Tongue (tissue), 2 donors: Measurements from ENCODE around the gene RABIF. TPM values are rescaled to one million over a fixed set of nuclear protein-coding genes. Genes with fewer than 3 reads are reported as not detected.
"Not testable (repeated sequence)": the region's sequence is repeated elsewhere in the genome, so short reads cannot be mapped to it uniquely, and the experiment has no call there.

Experiments
- DNase-seq: peaks from one replicate; pipeline ENCODE4 v3.0.0-alpha.2; 2015
- total RNA-seq: library from RNA; depleted of rRNA; stranded (reverse); fragments of >200 nt; gene quantifications from one replicate; pipeline ENCODE4 v1.2.3, GENCODE V29; 2014

Gene RABIF
- 2.4 TPM for total RNA-seq

DNA sequence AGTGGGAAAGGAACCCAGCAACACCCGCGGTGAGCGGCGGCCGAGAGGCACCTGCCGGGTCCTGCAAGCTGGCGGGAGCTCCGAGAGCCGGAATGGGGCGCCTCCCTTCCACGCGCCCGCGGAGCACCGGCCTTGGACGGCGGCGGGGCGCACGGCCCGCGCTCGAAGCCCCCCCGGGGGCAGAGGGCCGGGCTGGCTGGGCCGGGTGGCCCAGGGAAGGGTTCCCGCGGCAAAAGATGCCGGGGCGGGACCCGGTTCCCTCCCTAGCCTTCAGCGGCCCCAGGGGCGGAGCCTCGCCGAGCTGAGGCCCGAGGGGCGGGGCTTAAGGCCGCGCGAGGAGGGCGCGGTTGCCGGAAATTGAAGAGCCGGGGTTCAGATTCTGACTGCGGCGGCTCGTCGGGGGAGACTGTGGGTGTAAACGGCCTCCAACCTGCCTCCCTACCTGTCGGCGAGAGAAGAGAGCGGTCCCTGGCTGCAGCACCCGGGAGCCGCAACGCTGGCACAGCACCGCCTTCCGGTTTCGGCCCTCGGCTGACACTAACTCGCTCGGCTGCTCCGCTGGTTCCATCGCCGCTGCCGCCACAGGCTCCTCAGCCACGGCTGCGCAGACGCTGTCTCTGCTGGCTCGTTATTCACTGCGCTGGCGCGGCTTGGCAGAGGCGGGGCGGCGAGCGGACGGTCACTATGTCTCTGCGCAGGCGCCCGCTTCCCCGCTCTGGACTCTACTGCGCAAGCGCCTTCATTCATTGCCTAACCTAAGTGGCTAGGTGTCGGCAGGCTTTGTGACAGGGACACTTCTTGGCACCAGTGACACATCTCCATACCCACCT, at the start of gene RABIF:
RABIF (minus strand) TSS at position 619 of the 830 bp plus-strand sequence; CDS start at position 568, 51 bp downstream.
- DNase-seq = peak; percentile 98

DNA sequence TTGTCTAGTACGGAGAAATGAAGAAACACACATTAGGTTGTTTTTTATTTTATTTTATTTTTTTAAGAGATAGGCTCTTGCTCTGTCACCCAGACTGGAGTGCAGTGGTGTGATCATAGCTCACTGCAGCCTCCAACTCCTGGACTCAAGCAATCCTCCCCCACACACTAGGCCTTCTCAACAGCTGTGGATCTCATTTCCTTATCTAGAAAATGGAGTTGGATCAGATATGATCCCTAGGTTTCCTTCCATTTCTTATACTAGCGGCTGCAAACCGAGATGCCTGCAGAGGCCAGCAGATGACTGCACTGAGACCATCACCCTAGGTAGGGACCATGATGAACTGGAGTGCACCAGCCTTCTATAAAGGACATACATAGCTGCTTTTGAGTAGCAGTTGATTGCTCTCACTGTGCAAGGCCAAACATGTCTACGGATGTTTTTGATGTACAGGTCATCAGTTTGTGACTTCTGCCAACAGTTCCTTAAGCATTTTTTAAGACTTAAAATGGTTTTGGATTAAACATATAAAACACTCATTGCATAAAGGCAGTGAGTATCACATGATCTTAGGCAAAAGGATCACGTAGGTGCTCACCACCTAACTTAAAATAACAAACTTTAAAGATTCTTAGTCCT, 49.5 kb upstream of the RABIF start:
- DNase-seq = no peak

DNA sequence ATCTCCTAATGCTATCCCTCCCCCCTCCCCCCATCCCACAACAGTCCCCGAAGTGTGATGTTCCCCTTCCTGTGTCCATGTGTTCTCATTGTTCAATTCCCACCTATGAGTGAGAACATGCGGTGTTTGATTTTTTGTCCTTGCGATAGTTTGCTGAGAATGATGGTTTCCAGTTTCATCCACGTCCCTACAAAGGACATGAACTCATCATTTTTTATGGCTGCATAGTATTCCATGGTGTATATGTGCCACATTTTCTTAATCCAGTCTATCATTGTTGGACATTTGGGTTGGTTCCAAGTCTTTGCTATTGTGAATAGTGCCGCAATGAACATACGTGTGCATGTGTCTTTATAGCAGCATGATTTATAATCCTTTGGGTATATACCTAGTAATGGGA, 47.5 kb upstream of the RABIF start:
- DNase-seq = not testable (repeated sequence)

DNA sequence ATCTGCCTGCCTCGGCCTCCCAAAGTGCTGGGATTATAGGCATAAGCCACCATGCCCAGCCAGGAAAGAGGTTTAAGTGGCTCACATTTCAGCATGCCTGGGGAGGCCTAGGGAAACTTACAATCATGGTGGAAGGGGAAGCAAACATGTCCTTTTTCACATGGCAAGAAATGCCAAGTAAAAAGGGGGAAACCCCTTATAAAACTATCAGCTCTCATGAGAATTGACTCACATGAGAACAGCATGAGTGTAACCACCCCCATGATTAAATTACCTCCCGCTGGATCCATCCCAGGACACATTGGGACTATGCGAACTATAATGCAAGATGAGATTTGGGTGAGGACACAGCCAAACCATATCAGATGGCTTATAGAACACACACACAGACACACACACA, 46.9 kb upstream of the RABIF start:
- DNase-seq = no peak

DNA sequence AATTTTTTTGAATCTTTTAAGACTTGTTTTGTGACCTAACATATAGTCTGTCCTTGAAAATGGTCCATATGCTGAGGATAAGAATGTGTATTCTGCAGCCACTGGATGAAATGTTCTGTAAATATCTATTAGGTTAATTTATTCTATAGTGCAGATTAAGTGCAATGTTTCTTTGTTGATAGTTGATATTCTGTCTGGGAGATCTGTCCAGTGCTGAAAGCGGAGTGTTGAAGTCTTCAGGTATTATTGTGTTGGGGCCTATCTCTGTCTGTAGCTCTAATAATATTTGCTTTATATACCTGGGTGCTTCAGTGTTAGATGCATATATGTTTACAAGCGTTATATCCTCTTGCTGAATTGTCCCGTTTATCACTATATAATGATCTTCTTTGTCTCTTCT, 45.8 kb upstream of the RABIF start:
- no peak for DNase-seq

DNA sequence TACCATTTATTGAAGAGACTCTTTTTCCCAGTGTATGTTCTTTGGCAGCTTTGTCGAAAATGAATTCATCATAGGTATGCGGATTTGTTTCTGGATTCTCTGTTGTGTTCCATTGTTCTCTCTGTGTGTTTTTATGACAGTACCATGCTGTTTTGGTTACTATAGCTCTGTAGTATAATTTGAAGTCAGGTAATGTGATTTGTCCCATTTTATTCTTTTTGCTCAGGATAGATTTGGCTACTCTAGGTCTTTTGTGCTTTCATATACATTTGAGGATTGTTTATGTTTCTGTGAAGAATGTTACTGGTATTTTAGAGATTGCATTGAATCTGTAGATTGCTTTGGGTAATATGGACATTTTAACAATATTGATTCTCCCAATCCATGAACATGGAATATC, 43.5 kb upstream of the RABIF start:
- DNase-seq = no peak

DNA sequence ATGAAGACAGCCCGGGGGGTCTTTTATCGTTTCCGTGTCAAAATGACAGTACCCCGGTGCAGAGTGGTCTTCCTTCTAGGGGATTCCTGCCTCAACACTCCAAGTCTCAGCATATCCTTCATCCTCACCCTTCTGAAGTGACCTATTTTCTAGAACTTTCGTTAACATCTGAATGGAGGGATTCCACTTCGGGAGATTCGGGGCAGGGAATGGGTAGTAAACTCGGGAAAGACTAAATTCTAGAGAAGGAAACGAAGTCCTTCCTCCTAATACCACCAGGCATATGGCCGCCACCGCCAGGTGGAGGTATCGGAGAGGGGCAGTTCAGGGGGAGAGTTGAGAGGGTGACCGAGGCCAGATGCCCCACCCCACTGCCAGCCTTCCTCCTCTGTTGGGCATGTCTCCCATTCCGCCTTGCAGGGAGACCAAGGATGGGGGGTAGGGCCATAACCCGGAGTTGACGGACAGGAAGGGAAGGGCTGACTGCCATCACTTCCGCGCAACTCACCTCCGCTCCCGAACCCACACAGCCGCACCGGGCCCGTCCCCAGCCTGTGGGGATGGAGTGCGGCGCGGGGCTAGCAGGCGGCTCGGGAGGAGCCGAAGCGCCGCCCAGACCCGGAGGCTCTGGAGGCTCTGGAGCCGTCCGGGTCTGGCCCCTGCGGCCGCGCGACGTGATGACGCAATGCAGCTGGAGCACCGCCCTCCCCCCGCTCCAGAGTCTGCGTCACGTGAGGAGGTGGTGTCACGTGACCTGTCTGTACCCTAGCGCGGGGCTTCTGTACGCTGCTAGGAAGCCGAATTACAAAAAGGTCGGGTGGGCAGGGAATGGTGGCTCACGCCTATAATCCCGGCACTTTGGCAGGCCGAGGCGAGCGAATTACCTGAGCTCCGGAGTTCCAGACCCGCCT, 37.9 kb upstream of the RABIF start, which contains the start of gene KLHL12:
KLHL12 (minus strand) TSS at position 654 of the 911 bp plus-strand sequence. CDS start 2,072 bp downstream, outside the sequence.
- DNase-seq = peak; percentile 98

DNA sequence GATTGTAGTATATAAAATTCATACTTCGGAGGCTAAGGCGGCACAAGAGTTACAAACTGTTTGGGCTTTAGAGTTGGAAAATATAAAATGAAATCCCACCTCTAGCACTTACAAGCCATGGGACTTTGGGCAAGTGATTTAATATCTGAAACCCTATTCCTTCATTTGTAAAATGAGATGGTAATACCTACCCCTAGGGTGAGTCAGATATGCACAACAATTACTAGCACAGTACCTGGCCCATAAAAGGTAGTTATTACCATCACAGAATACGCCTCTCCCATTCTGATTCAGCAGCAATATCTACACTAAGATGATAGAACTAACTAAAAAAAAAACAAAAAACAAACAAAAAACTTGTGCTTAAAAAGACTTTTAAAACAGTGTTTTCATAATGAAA, 34.6 kb upstream of the RABIF start:
- DNase-seq = no peak

DNA sequence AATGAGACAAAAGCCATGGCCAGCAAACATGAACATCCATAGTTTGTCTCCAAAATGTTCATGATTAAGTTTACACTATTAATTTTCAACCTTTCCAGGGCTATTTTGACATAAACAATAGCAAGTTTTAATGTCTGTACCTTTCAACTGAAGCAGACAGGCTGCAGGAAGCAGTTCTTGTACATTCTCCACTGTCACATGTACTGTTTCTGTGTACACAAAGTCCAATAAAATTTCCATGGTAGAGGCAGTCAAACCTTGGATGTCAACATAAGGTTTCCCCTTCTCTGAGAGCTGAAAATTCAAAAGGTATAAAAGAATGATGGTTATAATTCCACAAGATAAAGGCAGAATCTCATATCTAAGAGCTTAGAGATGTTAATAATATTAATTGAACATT, 30.7 kb upstream of the RABIF start:
- no peak for DNase-seq

DNA sequence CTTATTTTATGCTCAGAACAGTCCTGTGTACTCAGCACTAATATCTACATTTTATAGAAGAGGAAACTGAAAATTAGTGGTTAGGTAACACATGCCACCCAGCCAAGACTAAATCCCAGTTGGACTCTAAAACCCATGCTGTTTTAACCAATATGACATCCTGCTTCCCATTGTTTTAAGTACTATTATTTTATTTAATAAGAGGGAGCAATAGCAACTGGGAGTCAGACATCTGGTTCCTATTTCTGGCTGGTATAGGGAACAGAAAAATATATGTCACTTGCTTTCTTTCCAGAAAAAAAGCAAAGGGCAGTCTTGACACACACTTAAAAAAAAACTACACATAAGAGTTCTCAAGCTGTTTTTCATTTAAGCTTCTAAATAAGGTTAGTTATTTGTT, 26.2 kb upstream of the RABIF start:
- DNase-seq = no peak

DNA sequence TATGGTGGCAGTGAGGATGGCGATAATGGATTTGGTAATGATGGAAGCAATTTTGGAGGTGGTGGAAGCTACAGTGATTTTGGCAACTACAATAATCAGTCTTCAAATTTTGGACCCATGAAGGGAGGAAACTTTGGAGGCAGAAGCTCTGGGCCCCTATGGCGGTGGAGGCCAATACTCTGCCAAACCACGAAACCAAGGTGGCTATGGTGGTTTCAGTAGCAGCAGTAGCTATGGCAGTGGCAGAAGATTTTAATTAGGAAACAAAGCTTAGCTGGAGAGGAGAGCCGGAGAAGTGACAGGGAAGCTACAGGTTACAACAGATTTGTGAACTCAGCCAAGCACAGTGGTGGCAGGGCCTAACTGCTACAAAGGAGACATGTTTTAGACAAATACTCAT, 23.5 kb upstream of the RABIF start:
- not testable (repeated sequence) for DNase-seq

DNA sequence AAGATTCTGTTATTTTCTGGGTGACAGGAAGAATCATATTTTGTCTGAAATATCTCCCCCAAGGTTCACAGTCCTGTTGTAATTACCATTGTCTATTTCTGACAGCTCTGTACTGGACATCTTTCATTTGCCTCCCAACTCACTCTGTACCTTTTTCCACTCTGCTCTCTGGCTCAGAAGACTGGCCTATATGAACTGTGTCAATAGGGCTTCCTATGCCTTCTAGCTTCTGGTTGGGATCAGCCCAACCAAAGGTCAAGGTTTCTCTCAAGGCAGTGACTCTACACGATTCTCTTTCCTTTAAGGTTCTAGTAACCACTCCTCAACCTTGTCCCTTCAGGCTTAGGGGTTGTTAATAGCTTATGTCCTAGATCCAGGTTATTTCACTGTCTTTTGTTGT, 20.5 kb upstream of the RABIF start:
- DNase-seq = no peak

DNA sequence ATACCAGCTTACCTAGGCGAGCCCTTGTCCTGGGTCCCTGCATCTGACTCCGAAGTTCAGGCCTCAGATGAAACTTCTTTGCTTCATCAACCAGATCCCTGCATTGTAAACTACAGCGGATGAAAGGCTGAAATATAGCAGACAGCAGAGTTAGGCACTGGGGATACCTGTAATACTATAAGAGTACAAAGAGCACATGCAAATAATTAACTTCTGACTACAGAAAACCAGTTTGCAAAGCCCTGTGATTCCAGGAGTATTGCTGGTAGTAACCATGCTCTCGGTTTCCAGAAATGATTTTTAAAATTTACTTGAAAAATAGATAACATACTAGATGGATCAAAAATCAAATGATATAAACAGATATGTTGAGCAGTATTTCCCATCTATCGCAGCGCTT, 20.0 kb upstream of the RABIF start:
- no peak for DNase-seq

DNA sequence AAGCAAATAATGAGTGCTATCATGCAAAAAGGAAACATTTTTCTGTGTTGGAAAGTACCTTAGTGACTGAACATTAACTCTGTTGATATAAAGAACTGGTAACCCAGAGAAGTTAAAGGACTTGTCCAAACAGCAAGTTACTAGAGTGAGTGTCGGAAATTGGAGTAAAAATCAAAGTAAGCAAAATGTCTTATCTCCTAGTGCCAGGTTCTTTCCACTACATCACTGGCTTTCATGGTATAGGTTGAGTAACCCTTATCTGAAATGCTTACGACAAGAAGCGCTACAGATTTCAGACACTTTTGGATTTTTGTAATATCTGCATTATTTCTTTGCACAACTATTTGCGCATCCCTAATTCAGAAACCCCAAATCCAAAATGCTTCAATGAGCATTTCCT, 16.4 kb upstream of the RABIF start:
- DNase-seq = no peak

DNA sequence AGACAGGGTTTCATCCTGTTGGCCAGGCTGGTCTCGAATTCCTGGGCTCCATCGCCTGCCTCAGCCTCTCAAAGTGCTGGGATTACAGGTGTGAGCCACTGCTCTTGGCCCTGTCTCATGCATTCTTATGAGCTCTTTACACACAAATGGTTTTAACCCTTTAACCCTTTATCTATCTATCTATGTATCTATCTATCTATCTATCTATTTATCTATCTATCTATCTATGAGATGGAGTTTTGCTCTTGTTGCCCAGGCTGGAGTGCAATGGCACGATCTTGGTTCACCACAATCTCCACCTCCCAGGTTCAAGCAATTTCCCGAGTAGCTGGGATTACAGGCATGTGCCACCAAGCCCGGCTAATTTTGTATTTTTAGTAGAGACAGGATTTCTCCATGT, 14.9 kb upstream of the RABIF start:
- not testable (repeated sequence) for DNase-seq

DNA sequence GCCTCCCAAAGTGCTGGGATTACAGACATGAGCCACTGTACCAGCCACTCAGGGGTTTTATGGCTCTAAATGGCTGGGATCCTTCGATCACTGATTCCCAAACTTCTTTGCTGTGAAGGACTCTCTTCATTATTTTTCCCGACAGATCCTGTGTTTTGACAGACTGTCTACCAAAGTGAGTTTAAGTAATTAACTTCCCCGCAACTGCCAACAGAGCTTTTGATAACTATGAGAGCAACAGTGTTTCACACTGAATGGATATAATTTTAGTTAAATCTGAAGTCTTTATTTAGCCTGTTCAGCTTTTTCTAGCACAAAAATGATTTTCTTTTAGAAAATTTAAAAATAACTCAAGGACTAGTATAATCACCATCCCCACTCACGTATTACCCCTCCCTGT, 12.6 kb upstream of the RABIF start:
- no peak for DNase-seq

DNA sequence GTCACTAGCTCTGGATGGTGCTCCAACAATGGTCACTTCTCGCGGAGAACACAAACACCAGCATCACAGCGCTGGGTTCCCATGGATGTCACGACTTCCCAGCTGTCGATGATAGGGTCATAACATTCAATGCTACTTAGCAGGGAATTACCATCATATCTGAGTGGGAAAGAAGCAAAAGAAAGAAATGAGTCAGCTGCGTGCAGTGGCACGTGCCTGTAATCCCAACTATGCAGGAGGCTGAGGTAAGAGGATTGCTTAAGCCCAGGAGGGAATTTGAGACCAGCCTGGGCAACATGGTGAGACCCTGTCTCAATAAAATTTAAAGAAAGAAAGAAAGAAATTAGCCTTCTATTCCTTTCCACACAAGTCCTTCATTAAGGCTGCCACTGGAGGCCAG, 3.6 kb upstream of the RABIF start:
- DNase-seq = no peak

DNA sequence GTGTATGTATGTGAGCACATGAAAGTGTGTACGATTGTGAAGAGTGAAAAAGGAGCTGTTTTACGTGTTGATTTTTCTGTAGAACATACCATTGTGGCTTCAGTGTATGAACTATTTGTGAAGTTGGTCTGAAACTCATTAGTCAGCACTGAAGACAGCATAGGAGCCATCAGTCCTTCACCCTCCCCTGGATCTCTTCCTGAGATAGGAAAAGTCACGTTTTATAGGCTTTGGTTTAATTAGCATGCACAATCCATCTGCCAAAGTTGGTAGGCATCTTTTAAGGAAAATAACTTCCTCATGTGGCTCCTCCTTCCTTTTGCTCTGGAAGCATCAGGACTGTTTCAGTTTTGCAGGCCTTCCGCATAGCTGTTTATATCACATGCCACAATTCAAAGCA, 1.4 kb upstream of the RABIF start:
- no peak for DNase-seq

DNA sequence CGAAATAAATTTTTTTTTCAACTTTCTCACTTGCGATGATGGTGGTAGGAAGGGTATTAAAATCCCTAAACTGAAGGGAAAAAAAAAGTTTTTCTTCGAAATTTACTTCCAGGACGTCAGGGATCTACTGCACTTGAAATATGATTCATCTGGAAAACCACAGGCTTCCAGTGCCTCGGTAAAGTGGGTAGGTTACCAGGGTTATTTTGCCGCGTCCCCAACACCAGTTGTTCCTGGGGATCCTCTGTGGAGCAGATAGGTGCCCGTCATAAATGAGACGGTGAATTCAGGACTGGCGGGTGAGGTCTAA, 773 bp downstream of the RABIF start:
- DNase-seq = no peak

DNA sequence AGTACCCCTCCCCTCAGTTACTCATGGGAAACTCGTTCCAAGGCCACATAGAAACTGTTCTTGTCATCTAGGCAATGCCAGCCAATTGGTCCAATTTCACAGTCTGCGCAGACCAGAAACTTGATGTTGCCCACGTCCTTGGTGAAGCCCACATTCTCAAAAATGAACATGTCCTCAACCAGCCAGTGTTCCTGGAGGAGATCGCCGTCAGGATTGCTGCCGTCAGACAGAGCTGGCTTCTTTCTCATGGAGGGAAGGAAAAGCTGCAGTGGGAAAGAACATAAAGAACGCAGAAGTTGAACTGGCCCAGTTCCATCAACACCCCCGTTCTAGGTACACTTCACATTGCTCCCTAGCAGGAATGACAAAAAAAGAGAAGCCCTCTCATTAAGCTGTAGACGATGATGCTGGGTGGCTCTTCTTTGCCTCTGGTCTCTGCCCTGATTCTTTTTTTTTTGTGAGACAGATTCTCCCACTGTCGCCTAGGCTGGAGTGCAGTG, 7.9 kb downstream of the RABIF start:
- DNase-seq = no peak

DNA sequence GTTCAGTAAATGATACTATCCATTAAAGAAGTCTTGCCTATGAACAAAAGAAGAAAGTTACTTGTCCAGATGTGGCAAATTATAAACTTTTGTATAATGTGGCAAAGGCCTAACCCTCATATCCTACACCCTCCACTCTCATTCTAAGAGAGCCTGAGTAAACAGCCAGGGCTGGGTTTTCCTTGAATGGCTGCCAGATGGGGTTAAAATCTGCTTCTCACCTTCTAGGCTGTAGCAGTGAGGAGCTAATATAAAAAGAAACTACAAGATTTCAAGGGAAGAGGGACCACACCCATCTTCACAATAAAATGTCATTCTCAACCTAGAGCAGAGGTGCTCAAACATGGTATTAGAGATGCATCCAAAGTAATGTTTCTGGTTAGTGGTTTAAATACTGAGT, 8.9 kb downstream of the RABIF start:
- DNase-seq = no peak

DNA sequence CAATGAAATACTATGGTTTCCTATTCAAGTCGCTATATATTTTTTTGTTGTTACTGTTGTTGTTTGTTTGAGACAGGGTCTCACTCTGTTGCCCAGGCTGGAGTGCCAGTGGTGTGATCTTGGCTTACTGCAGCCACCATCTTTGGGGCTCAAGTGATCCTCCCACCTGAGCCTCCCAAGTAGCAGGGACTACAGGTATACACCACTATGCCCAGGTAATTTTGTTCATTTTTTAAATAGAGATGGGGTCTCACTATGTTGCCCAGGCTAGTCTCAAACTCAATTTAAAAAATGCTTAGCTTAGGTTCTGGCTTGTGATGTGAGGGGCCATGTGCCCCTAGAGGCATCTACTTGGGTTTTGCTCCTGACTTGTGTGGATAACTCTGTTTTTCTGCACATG, 9.8 kb downstream of the RABIF start:
- DNase-seq = no peak

DNA sequence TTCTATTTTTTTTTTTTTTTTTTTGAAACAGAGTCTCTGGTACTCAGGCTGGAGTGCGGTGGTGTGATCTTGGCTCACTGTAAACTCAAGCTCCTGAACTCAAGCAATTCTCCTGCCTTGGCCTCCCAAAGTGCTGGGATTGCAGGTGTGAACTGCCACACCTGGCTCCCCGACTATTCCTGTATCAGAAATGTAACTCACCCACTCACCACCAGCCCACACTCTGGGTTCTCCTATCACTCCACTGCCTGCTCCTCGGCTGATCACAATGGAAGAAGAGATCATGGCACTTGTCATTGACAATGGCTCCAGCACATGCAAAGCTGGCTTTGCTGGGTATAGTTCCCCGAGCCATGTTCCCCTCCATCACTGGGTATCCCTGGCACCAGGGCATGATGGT, 15.9 kb downstream of the RABIF start:
- no peak for DNase-seq
